Heart left ventricle (tissue), 13 donors: ENCODE data around the gene MGST1.

ENCODE experiments used
- POLR2A ChIP-seq, 2 donors: fragments of 450-650 bp; IDR thresholded peaks; one replicate each; pipeline ENCODE4 v1.6.1; 2017; ENCODE audit warnings: antibody characterized with exemption in 2 of 2, mild to moderate bottlenecking in 2 of 2, moderate library complexity in 2 of 2
- TF ChIP-seq, protein P1 (sequence below), 12 donors: fragments of 200-600 bp; sonication (generic) in 4 of 12; IDR thresholded peaks; one replicate each; pipeline versions ENCODE4 v1.5.0 to v1.8.0; 2018 to 2022; ENCODE audit warnings: antibody characterized with exemption in 12 of 12, mild to moderate bottlenecking in 5 of 12
- donor health status: ischemic (EF 13 %, LVEDD 7.1; RV severe dilation, severe dysfunction).
- donor health status: DM: no; HTN: yes; CAD: no.
- donor health status: DM: no; HTN: no; CAD: no.
- donor health status: ischemic (EF 25% LVEDD 6.9; RV normal size, moderate dysfunction).
- donor health status: ischemic (EF 25% LVEDD 5.7; RV mildly dilated, moderate dysfunction).
- donor health status: ischemic (EF 35%, LVEDD 5.7; RV mildly dilated, moderate dysfunction).
- donor health status: nonischemic (EF 11% LVEDD 7.7; RV severe dilation, severe dysfunction).
- donor health status: DM: yes; HTN: yes; CAD: no.
- donor health status: PGD.
- donor health status: ischemic (EF 29% LVEDD 5.4; RV normal size, mild dysfunction).
- donor health status: nonischemic (EF 23%, LVEDD 6.1; RV moderate dilation, normal function).

DNA sequence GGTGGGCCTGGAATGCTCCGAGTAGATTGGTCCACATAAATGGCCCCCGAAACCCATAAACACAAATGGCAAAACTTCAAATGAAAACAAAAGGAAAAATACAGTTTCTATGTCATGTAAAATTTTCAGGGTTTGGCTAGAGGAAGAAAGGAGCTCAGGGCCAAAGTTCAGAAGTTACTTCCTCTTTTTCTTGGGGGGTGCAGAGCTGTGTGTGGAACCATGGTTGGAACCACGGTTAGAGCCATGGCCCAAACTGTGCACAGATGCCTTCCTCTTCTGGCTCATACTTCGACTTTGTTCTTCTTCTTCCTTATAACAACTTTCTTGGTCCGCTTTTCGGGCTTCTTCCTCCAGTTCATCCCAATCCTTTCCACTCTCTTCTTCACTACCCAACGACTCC, 51.7 kb downstream of the MGST1 start:
- TF ChIP-seq, protein P1, sequence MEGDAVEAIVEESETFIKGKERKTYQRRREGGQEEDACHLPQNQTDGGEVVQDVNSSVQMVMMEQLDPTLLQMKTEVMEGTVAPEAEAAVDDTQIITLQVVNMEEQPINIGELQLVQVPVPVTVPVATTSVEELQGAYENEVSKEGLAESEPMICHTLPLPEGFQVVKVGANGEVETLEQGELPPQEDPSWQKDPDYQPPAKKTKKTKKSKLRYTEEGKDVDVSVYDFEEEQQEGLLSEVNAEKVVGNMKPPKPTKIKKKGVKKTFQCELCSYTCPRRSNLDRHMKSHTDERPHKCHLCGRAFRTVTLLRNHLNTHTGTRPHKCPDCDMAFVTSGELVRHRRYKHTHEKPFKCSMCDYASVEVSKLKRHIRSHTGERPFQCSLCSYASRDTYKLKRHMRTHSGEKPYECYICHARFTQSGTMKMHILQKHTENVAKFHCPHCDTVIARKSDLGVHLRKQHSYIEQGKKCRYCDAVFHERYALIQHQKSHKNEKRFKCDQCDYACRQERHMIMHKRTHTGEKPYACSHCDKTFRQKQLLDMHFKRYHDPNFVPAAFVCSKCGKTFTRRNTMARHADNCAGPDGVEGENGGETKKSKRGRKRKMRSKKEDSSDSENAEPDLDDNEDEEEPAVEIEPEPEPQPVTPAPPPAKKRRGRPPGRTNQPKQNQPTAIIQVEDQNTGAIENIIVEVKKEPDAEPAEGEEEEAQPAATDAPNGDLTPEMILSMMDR (IDR thresholded peaks at IDR 0.05) = no peak
- no peak for TF ChIP-seq POLR2A (IDR thresholded peaks at IDR 0.05)
